A673 (cell line): ENCODE data around the gene RNF5. TPM values are rescaled to one million over a fixed set of nuclear protein-coding genes. Genes with fewer than 3 reads are reported as not detected.

Experiments used
- BruUV-seq: library from RNA; stranded (reverse); fragments of 400-500 nt; replicated peaks from 2 replicates; lab custom pipeline; 2021; lab: Mats Ljungman, UMichigan
- CTCF ChIA-PET: fragments of 300-600 bp; sonication (Branson Sonifier 250); formaldehyde crosslinking; loops from one replicate; lab custom pipeline; 2022; ENCODE audit warnings: antibody characterized with exemption; lab: Charles Lee
- POLR2A ChIA-PET: fragments of 300-600 bp; sonication (Branson Sonifier 250); formaldehyde crosslinking; loops from one replicate; lab custom pipeline; 2022; ENCODE audit warnings: antibody characterized with exemption; ENCODE audit not compliant: low non-redundant PET; lab: Charles Lee
- DNase-seq: peaks from one replicate; pipeline ENCODE4 v3.0.0-alpha.2; 2015; ENCODE audit warnings: low spot score
- H3K27ac ChIP-seq: fragments of 200-600 bp; sonication (generic); 2 replicates; pipeline ENCODE4 v1.5.1; 2016; ENCODE audit warnings: mixed run types, low read depth, mild to moderate bottlenecking, mixed read lengths, antibody characterized with exemption, low read length; ENCODE audit not compliant: poor library complexity, severe bottlenecking
- H3K27me3 ChIP-seq: fragments of 200-600 bp; sonication (generic); replicated peaks from 2 replicates; pipeline ENCODE4 v1.6.1; 2017; ENCODE audit warnings: mixed run types, low read depth, mild to moderate bottlenecking, mixed read lengths, antibody characterized with exemption, low read length; ENCODE audit not compliant: insufficient read depth, poor library complexity
- H3K36me3 ChIP-seq: fragments of 200-600 bp; sonication (generic); 2 replicates; pipeline ENCODE4 v1.6.1; 2016; ENCODE audit warnings: mixed run types, mild to moderate bottlenecking, mixed read lengths, antibody characterized with exemption, low read length; ENCODE audit not compliant: insufficient read depth, poor library complexity, severe bottlenecking
- H3K4me1 ChIP-seq: fragments of 200-600 bp; sonication (generic); 2 replicates; pipeline ENCODE4 v1.6.1; 2017; ENCODE audit warnings: mixed run types, mild to moderate bottlenecking, mixed read lengths, antibody characterized with exemption, low read length; ENCODE audit not compliant: insufficient read depth, poor library complexity, severe bottlenecking
- H3K4me3 ChIP-seq: fragments of 200-600 bp; sonication (generic); 2 replicates; pipeline ENCODE4 v1.5.1; 2016; ENCODE audit warnings: low read depth, mixed run types, mild to moderate bottlenecking, mixed read lengths, low read length; ENCODE audit not compliant: poor library complexity, severe bottlenecking
- H3K9me3 ChIP-seq: fragments of 200-600 bp; sonication (generic); 2 replicates; pipeline ENCODE4 v1.6.1; 2016; ENCODE audit warnings: mixed run types, low read depth, mild to moderate bottlenecking, mixed read lengths, antibody characterized with exemption, low read length; ENCODE audit not compliant: poor library complexity, severe bottlenecking
- CTCF ChIP-seq: fragments of 300-800, 200-600 bp; sonication (generic); conservative IDR thresholded peaks from 2 replicates; pipeline ENCODE4 v1.5.1; 2017; ENCODE audit warnings: low read depth, mild to moderate bottlenecking, antibody characterized with exemption, low read length, moderate library complexity, mixed read lengths
- EZH2 ChIP-seq: fragments of 200-600 bp; sonication (generic); IDR thresholded peaks from 2 replicates; pipeline ENCODE4 v1.6.1; 2017; ENCODE audit warnings: borderline replicate concordance, low read depth, mild to moderate bottlenecking, mixed read lengths, antibody characterized with exemption, low read length; ENCODE audit not compliant: poor library complexity, severe bottlenecking
- intact Hi-C: fragments of 100-400 bp; cut with micrococcal nuclease; formaldehyde crosslinking; loops from one replicate; pipeline ENCODE4 v1.10.0; 2022; ENCODE audit not compliant: unreplicated experiment
- microRNA-seq: library from miRNA; unstranded; fragments of <30 nt; microRNA quantifications from one replicate; pipeline ENCODE4 v1.2.0, GENCODE V29; 2021
- total RNA-seq: library from RNA; stranded (reverse); gene quantifications from 2 replicates; pipeline ENCODE4 v1.2.3, GENCODE V29; 2021

The RNF5 gene
- total RNA-seq, 1 experiment from 2014 or later = 62.9 TPM

- intact Hi-C loops = no loop called here
- Histone ChIP-seq H3K27me3 (no peaks in the 10 kb centered on the region), H3K27ac (no peak within 1 kb of the TSS), H3K4me1 (no peaks in the 10 kb centered on the region), H3K36me3 (no peaks in the 10 kb centered on the region), H3K4me3 (no peak within 1 kb of the TSS), H3K9me3 (no peaks in the 10 kb centered on the region)
- no TSS peak for BruUV-seq
- ChIA-PET POLR2A (no interaction called here), CTCF (no interaction called here)
- DNase-seq = no peak
- TF ChIP-seq EZH2 (no peak), CTCF (no peak)
These were observed 45.3 kb downstream of the RNF5 start, which contains the start of gene NOTCH4 for GRCh38 chr6:32223258-32224235. TSS of gene NOTCH4 (minus strand) at chr6:32224067. CDS start at chr6:32223928, 139 bp downstream.

GRCh38 chr6:32224696-32225095, 46.5 kb downstream of the RNF5 start:
- DNase-seq = no peak
- Histone ChIP-seq H3K9me3 (no peaks in the 10 kb centered on the region), H3K27me3 (no peaks in the 10 kb centered on the region), H3K27ac (no peak overlapping the region), H3K4me1 (no peaks in the 10 kb centered on the region), H3K36me3 (no peaks in the 10 kb centered on the region), H3K4me3 (no peak overlapping the region)
- ChIA-PET POLR2A (no interaction called here), CTCF (no interaction called here)
- BruUV-seq = no TSS peak
- intact Hi-C loops = no loop called here
- TF ChIP-seq CTCF (no peak), EZH2 (no peak)

GRCh38 chr6:32226434-32226833, 48.2 kb downstream of the RNF5 start:
- H3K27ac ChIP-seq = no peak overlapping the region
- TF ChIP-seq EZH2 (no peak), CTCF (no peak)
- H3K9me3 ChIP-seq = no peaks in the 10 kb centered on the region
- no peaks in the 10 kb centered on the region for H3K4me1 ChIP-seq
- no peak overlapping the region for H3K4me3 ChIP-seq
- intact Hi-C loops = no loop called here
- BruUV-seq = no TSS peak
- ChIA-PET CTCF (no interaction called here), POLR2A (no interaction called here)
- H3K36me3 ChIP-seq = no peaks in the 10 kb centered on the region
- no peaks in the 10 kb centered on the region for H3K27me3 ChIP-seq
- DNase-seq = no peak

Small RNAs within 50 kb of the gene (microRNA-seq; reads per million reads assigned to microRNA genes)
- 10.0 reads per million, percentile 30 among the genes with 10 or more reads in this experiment for gene MIR6721
- not detected for gene MIR6833

Other genes with a start within 250 kb of the RNF5 start
- 0.32 TPM in 1 of 2 replicates, not detected in the other for gene CFB, start 232.3 kb upstream of the RNF5 start, total RNA-seq
- 94.3 and 96.8 TPM in 2 replicates for gene NELFE, start 219.4 kb upstream of the RNF5 start, total RNA-seq
- gene SKIC2, start 219.2 kb upstream of the RNF5 start, total RNA-seq = 64.2 and 71.3 TPM in 2 replicates
- 35.6 and 37.2 TPM in 2 replicates for gene DXO, start 206.3 kb upstream of the RNF5 start, total RNA-seq
- gene C4A, start 196.3 kb upstream of the RNF5 start, total RNA-seq = 4.6 TPM in 2 replicates
- 2.2 and 2.3 TPM in 2 replicates for gene C4B, start 163.6 kb upstream of the RNF5 start, total RNA-seq
- gene CYP21A2, start 140.0 kb upstream of the RNF5 start, total RNA-seq = 0.15 TPM in 1 of 2 replicates, not detected in the other
- gene TNXB, start 69.1 kb upstream of the RNF5 start, total RNA-seq = 11.5 and 13.6 TPM in 2 replicates
- gene ATF6B, start 50.2 kb upstream of the RNF5 start, total RNA-seq = 70.2 and 74.7 TPM in 2 replicates
- 13.5 and 14.1 TPM in 2 replicates for gene FKBPL, start 48.1 kb upstream of the RNF5 start, total RNA-seq
- 4.5 and 4.7 TPM in 2 replicates for gene PRRT1, start 26.5 kb upstream of the RNF5 start, total RNA-seq
- 58.6 and 70.9 TPM in 2 replicates for gene PPT2, start 24.3 kb upstream of the RNF5 start, total RNA-seq
- gene EGFL8, start 13.8 kb upstream of the RNF5 start, total RNA-seq = 31.3 and 32.4 TPM in 2 replicates
- gene AGPAT1, start 2.3 kb upstream of the RNF5 start, total RNA-seq = 102 and 108 TPM in 2 replicates
- 13.3 and 18.8 TPM in 2 replicates for gene AGER, start 5.8 kb downstream of the RNF5 start, total RNA-seq
- gene PBX2, start 11.8 kb downstream of the RNF5 start, total RNA-seq = 84.0 and 97.2 TPM in 2 replicates
- 4.8 and 6.0 TPM in 2 replicates for gene GPSM3, start 14.2 kb downstream of the RNF5 start, total RNA-seq
- gene NOTCH4, start 45.7 kb downstream of the RNF5 start, total RNA-seq = 2.4 and 2.8 TPM in 2 replicates
- gene TSBP1, start 193.5 kb downstream of the RNF5 start, total RNA-seq = not detected in 2 replicates
- gene BTNL2, start 228.8 kb downstream of the RNF5 start, total RNA-seq = not detected in 2 replicates